Measurements from ENCODE around the gene SMG6. TPM values are rescaled to one million over a fixed set of nuclear protein-coding genes. Genes with fewer than 3 reads are reported as not detected.

Gene SMG6
- total RNA-seq, 2 experiments from 2014 or later = 39.3 to 39.7 TPM

- peak within 1 kb of the TSS; percentile 54 for H3K4me3 ChIP-seq (ENCODE audit: low read length)
- Mint-ChIP-seq H3K36me3 (ENCODE audit: low read depth) (no peaks in the 10 kb centered on the region), H3K27ac (peak within 1 kb of the TSS; percentile 83), H3K4me1 (ENCODE audit: low read depth) (peaks cover 36% of the 10 kb centered on the region), H3K27me3 (peaks cover 14% of the 10 kb centered on the region), H3K9me3 (no peaks in the 10 kb centered on the region), H3K4me3 (peak within 1 kb of the TSS; percentile 87)
- intact Hi-C loops (cut with DNase I, micrococcal nuclease) = loop anchor here (1.0 to 10.0 kb wide), 11 partner anchors 100 to 348 kb away; partner anchors contain the start of genes MNT (in 1 of the 2), SGSM2 (in 1 of the 2), SMG6 (in 1 of the 2) and SRR (in 1 of the 2)
- ATAC-seq (ENCODE audit: poor library complexity) (peak; percentile 54), DNase-seq (peak; percentile 48 to 90 (median 76))
- peaks cover 3 to 6% of the 10 kb centered on the region in 2 experiments for H3K27me3 ChIP-seq (ENCODE audit: control insufficient read depth in 1 of 2, insufficient read depth in 2 of 2, low read length in 2 of 2)
- peaks cover 74% of the 10 kb centered on the region for H3K4me1 ChIP-seq (ENCODE audit: insufficient read depth, low read length)
- CTCF ChIA-PET = interaction anchor here (0.5 to 7.3 kb wide), 26 partner anchors 9 to 371 kb away, joined by 3 to 83 read pairs (median 4); partner anchors contain the start of genes OVCA2, RTN4RL1 and TSR1
- TF ChIP-seq CTCF (IDR thresholded peaks at IDR 0.05) = peak; percentile 88
- POLR2A ChIA-PET = interaction anchor here (0.6 to 4.9 kb wide), 15 partner anchors 11 to 343 kb away, joined by 3 to 61 read pairs (median 4); partner anchors contain the start of genes OVCA2 and TSR1
- H3K36me3 ChIP-seq (ENCODE audit: insufficient read depth, low read length) = no peaks in the 10 kb centered on the region
- H3K9me3 ChIP-seq (ENCODE audit: control insufficient read depth in 1 of 2, insufficient read depth in 1 of 2, low read length in 2 of 2) = peaks cover 0 to 6% of the 10 kb centered on the region in 2 experiments
- peak within 1 kb of the TSS; percentile 48 to 64 for H3K27ac ChIP-seq (ENCODE audit: low read depth in 1 of 2, low read length in 2 of 2)
Observed at GRCh38 chr17:2054512-2055291, 248.9 kb downstream of the SMG6 start, which contains the start of gene HIC1. Gene HIC1 (plus strand): TSS chr17:2055103. CDS start chr17:2056691, 1,588 bp downstream.

GRCh38 chr17:2054262-2054511, 249.4 kb downstream of the SMG6 start:
- H3K9me3 ChIP-seq (ENCODE audit: control insufficient read depth in 1 of 2, insufficient read depth in 1 of 2, low read length in 2 of 2) = peaks cover 0 to 6% of the 10 kb centered on the region in 2 experiments
- H3K27ac Mint-ChIP-seq = peak overlapping the region; percentile 83
- H3K4me1 ChIP-seq (ENCODE audit: insufficient read depth, low read length) = peaks cover 74% of the 10 kb centered on the region
- H3K4me3 Mint-ChIP-seq = peak overlapping the region; percentile 87
- H3K36me3 Mint-ChIP-seq (ENCODE audit: low read depth) = no peaks in the 10 kb centered on the region
- intact Hi-C loops (cut with DNase I, micrococcal nuclease) = loop anchor here (1.0 to 10.0 kb wide), 9 partner anchors 101 to 348 kb away; partner anchors contain the start of genes MNT (in 1 of the 2), SGSM2 (in 1 of the 2), SMG6 (in 1 of the 2) and SRR (in 1 of the 2)
- no peak for TF ChIP-seq CTCF (IDR thresholded peaks at IDR 0.05)
- POLR2A ChIA-PET = interaction anchor here (0.6 to 4.9 kb wide), 11 partner anchors 10 to 282 kb away, joined by 3 to 61 read pairs (median 6); partner anchors contain the start of genes OVCA2 and TSR1
- peak overlapping the region; percentile 48 to 64 for H3K27ac ChIP-seq (ENCODE audit: low read depth in 1 of 2, low read length in 2 of 2)
- CTCF ChIA-PET = interaction anchor here (0.6 to 7.3 kb wide), 24 partner anchors 9 to 371 kb away, joined by 3 to 83 read pairs (median 4); partner anchors contain the start of genes OVCA2, RTN4RL1 and TSR1
- peaks cover 33% of the 10 kb centered on the region for H3K4me1 Mint-ChIP-seq (ENCODE audit: low read depth)
- DNase-seq (no peak), ATAC-seq (ENCODE audit: poor library complexity) (no peak)
- H3K27me3 ChIP-seq (ENCODE audit: control insufficient read depth in 1 of 2, insufficient read depth in 2 of 2, low read length in 2 of 2) = peaks cover 3 to 10% of the 10 kb centered on the region in 2 experiments
- peak overlapping the region; percentile 54 for H3K4me3 ChIP-seq (ENCODE audit: low read length)
- H3K9me3 Mint-ChIP-seq = no peaks in the 10 kb centered on the region
- peaks cover 10% of the 10 kb centered on the region for H3K27me3 Mint-ChIP-seq
- no peaks in the 10 kb centered on the region for H3K36me3 ChIP-seq (ENCODE audit: insufficient read depth, low read length)

Measured in CD4-positive, alpha-beta T cell (primary cell).